Renal cortical epithelial cell (primary cell): ENCODE results near the gene GET4. TPM values are rescaled to one million over a fixed set of nuclear protein-coding genes. Genes with fewer than 3 reads are reported as not detected.
"Not testable (repeated sequence)": the region's sequence is repeated elsewhere in the genome, so short reads cannot be mapped to it uniquely, and the experiment has no call there.

ENCODE experiments used
- DNase-seq: peaks from one replicate; pipeline ENCODE4 v3.0.0-alpha.2; 2011; ENCODE audit warnings: low read depth
- total RNA-seq: library from RNA; depleted of rRNA; stranded (reverse); fragments of >200 nt; gene quantifications from 2 replicates; pipeline ENCODE4 v1.2.3, GENCODE V29; 2014

GET4 gene
- total RNA-seq, 1 donor from 2014 or later, result 30.7 TPM

DNA sequence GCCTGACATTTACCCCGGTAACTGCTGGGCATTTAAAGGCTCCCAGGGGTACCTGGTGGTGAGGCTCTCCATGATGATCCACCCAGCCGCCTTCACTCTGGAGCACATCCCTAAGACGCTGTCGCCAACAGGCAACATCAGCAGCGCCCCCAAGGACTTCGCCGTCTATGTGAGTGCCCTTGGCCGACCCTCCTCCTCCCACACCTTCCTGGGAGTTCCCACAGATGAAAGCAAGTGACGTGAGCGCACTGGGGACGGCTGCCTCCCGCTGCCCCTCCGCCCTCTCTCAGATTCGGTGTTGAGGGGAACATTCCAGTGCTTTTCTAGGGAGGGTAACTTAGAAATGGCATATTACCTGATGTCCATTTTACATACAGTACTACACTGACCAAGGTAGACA, 7.0 kb upstream of the GET4 start:
- DNase-seq, result no peak

DNA sequence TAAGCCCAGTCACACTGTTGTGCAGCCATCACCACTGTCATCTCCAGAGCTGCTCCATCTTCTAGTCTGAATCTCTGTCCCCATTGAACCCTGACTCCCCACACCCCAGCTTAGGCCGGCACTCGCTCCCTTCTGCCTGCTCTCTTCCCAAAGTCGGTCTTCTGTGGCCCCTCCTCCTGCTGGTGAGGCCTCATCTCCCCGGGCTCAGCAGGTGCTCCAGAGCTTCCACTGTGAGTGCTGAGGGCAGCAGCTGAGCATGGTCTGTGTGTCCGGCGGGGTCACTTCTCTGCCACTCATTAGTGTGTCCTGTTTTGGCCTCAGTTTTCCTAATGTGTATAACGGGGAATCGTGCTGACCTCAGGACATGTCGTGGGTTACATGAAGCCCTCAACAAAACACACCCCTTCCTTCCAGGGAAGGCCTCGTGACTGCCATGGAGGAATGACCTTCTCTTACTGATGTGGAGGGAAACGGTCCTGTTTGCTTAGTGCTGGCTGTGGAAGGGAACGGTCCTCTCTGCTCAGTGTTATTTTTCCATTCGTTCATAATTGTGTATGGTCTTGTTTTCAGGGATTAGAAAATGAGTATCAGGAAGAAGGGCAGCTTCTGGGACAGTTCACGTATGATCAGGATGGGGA, 4.3 kb upstream of the GET4 start:
- DNase-seq, result no peak

DNA sequence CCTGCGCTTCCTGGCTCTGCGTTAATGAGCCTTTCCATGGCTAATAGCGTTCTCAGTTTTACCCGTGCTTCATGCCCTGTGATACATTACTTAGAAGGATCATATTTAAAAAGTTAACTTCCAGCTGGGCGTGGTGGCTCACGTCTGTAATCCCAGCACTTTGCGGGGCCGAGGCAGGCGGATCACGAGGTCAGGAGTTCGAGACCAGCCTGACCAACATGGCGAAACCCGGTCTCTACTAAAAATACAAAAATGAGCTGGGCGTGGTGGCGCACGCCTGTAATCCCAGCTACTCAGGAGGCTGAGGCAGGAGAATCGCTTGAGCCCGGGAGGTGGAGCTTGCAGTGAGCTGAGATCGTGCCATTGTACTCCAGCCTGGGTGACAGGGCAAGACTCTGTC, 3.7 kb upstream of the GET4 start:
- DNase-seq, result not testable (repeated sequence)

DNA sequence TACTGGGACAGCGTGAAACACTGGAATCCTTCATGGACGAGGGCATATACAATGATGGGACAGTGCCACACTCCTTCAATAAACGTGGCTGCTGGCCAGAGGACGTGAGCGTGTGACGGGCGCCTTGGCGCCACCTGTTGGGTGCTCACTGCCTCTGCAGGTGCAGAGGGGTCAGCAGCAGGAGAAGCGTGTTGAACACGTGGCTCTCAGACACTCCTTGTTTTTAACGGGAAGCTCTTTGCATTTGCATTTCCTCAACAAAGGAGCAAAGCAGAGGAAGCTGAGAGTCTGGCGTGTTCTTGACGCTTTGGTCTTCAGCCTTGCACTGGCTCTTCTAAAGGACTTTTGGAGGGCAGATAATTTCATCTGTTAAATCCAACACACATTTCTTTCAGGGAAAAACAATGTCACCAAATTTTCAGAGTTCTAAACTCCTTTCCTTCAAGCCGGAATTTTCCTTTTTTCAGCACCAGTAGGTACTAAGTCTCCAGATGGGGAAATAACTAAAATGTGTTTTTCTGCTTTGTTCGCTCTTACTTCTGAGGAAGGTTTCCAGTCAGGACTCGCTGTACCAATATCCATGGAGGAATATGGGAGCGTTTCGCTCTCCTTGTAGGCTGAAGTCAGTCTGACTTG, 2.9 kb upstream of the GET4 start:
- peak; percentile 83 for DNase-seq

DNA sequence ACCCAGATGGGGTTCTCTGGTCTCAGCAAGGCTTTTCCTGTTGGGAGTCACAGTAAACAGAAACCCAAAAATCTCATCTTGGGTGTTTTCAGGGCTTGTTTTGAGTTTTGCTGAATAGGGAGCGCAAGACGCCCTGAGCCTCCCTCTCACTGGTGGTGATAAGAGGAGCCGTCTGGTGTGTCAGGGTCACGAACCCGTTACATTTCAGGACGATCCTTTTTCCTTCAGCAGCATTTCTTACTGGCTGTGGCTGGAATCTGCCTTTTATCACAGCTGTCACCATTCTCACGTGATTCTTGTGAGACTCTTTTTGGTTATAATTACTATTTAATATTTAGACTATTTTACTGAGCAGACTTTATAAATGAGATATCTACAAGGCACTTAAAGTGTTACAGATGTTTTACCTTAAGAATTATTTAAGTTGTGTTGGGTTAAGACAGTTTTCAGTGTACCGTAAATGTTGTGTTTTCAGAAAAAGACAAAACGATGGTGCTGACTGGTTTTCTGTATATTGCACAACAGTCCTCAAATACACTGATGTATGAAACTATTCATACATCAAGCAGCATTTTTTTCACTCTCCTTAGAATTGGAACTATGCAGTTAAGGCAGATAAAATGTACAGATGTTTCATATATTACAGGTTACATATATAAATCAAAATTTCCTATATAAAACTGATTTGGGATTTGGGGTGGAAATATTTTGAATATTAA, 2.2 kb upstream of the GET4 start:
- DNase-seq, result no peak

DNA sequence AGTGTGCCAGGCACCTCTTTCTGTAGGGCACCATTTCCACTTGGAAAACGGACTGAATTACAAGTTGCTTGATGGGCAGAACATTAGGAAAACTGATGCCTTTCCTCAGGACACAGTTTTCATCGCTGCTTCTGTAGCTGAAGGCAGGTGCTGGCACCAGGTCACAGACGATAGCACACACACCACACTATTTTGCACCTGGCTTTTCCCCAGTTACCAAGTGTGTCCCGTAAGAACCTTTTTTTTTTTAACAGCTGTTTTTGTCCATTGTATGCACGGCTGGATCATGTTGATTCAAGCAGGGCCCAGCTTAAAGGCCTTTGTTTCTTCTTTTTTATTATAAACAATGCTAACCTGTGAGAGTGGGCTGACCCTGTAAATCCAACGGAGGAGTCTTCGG, 1.3 kb upstream of the GET4 start:
- DNase-seq, result no peak

DNA sequence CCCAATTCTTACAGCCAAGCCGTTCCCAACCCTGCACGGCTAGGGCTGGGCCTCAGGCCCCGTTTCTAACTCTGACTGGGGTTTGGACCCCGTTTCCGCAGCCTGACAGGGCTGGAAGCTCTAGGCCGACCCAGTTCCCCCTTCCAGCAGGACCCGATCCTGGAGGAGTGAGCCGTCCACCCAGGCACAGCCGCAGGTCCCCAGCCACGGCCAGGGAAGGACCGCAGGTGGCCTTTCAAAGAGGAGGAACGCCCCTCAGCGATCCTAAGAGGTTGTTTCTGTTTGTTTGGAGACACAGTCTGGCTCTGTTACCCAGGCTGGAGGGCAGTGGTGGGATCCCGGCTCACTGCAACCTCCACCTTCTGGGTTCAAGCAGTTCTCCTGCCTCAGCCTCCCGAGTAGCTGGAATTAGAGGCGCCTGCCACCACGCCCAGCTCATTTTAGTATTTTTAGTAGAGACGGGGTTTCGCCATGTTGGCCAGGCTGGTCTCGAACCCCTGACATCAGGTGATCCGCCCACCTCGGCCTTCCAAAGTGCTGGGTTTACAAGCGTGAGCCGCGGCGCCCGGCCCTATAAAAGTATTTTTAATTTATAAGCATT, 778 bp upstream of the GET4 start:
- DNase-seq, result no peak

DNA sequence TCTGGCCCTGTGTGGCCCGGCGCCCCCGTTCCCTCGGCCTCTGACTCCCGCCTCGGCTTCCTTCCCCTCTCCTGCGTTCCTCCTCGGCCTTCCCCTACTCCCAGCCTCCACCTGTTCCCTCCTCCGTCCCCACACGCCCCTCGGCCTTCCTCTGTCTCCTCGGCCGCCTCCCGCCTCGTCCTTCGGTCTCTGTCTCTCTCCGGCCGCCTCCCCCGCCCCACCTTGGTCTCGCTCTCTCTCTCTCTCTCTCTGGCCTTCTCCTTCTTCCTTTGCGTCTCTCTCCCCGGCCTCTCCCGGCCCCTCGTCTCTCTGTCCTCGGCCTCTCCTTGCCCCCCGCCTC, 588 bp downstream of the GET4 start:
- no peak for DNase-seq

DNA sequence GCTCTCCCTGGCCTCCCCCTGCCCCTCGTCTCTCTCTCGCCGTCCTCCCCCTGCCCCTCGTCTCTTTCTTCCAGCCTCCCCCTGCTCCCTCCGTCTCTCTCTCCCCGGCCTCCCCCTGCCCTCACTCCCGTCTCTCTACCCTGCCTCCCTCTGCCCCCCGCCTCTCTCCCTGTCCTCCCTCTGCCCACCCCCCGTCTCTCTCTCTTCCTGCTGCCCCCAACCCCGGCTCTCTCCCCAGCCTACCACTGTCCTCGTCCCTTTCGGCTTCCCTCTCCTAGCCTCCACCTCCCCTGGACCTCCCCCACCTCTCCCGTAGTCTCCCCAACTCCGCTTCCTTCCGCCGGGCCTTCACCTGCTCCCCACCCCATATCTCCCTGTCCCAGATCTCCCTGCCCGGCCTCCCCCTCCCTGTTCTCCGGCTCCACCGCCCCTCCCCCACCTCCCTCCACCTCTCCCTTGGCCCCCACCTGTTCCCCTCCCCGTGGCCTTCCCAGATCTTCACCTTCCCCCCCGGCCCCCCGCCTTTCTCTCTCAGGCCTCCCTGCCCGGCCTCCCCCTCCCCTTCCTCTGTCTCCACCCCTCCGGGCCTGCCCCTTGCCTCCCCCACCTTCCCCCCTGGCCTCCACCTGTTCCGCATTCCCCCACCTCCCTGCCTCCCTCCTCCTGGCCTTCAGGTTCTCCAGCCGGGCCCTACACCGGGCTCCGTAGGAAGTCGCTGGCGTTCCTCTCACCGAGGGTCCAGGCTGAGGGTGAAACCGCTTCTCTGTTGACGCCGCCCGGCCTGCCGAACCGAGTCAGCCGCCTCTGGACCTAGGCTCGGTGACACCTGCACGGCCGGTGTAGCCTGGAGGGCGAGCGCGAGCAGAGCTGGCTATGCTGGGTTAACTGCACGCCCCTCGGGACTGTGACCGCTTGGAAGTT, 1.2 kb downstream of the GET4 start:
- DNase-seq, result no peak

DNA sequence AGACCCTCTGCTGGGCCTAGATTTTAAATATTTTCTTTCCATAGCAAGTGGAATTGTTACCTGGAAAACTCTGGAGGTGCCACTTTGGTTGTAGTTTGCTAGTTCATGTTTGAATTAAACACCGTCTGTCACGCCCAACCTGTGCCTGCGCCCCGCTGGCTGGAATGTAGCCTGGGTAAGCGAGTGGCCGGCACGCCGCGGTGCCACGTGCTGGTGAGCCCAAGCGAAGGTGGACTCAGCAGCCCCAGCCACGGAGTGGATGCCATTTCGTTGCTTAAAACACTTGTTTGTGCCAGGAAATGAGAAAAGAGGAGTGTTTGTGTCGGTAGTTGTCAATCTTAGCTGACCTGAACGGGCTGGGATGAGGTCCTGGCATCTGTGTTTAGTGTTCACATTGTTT, 2.7 kb downstream of the GET4 start:
- DNase-seq, result no peak

DNA sequence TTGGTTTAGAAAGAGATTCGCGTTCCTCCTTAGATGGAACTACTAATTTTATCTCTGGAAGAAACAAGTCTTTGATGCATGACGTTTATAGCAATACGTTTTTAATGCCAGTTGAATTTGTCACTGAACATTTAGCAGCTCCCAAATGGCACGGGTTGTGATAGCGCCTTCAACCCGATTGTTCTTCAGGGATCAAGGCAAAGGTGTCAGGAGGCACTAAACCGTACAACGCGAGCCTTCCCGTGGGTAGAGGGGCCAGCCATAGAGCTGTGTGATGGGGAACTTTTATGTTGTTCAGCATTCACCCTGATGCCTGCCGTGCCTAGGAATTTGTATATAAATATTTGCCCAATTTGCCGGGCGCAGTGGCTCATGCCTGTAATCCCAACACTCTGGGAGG, 3.4 kb downstream of the GET4 start:
- no peak for DNase-seq

DNA sequence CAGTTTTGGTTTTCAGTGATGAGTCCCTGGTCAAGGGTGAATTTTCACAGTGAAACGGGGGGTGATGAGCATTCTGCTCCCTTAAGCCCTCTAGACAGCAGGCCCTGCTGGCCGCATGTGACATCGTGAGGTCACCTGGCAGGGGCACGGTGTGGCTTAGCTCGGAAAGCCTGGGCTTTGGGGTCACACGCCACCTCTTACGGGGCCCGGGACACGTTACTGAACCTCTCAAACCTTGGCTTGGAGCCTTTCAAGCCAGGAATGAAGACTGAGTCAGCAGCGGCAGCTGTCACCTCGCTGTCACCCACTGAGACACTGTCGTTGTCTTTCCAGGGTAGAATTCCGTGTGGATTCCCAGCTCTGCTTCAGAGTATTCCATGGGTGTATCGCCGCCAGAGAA, 4.1 kb downstream of the GET4 start:
- DNase-seq, result no peak

DNA sequence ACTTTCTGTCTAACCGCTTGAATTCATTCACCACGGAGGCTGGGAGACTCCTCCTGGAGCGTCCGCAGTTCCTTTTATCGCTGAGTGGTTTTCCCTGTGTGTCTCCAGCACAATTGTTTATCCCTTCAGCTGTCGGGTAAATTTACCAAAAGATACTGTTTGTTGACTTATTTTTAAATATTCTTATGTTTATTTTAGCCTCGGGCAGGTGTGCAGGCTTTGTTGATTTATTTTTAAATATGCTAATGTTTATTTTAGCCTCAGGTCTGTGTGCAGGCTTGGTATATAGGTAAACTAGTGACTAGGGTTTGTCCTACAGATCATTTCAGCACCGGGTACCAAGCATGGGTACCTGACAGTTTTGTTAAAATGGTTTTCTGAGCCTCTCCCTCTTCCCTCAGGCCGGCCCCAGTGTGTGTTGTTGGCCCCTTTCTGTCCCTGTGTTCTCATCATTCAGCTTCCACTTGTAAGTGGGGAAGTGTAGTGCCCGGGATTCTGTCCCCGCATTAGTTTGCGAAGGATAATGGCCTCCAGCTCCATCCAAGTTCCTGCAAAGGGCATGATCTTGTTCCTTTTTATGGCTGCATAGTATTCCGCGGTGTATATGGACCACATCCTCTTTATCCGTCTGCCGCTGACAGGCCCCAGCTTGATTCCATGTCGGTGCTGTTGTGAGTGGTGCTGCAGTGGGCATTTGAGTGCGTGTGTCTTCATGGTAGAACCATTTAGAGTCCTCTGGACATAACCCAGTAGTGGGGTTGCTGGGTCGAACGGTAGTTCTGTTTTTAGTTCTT, 5.3 kb downstream of the GET4 start:
- no peak for DNase-seq

DNA sequence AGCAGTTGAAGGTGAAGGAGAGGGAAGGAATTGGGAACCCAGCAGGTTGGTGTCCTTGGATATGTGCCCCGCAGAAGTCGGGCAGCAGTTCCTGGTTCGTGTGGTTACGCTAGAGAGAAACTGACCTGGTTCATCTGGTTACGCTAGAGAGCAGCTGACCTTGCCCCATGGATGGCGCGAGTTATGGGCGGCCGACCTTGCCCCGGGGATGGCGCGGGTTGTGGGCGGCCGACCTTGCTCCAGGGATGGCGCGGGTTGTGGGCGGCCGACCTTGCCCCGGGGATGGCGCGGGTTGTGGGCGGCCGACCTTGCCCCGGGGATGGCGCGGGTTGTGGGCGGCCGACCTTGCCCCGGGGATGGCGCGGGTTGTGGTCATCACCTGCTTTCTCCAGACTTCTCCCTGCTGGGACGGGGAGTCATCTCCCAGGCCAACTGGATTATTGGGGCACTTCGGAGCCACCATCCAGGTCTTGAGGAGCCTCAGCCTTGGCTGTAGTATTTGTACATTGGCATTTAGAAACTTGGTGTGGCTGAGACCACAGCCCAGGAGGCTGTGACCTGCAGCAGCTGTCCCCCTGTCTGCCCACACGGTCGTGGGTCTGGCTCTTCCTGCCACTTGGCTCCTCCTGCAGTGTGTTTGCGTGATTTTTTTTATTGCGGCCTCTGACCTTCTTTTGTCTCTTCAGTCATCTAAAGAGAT, 6.1 kb downstream of the GET4 start:
- DNase-seq, result no peak

DNA sequence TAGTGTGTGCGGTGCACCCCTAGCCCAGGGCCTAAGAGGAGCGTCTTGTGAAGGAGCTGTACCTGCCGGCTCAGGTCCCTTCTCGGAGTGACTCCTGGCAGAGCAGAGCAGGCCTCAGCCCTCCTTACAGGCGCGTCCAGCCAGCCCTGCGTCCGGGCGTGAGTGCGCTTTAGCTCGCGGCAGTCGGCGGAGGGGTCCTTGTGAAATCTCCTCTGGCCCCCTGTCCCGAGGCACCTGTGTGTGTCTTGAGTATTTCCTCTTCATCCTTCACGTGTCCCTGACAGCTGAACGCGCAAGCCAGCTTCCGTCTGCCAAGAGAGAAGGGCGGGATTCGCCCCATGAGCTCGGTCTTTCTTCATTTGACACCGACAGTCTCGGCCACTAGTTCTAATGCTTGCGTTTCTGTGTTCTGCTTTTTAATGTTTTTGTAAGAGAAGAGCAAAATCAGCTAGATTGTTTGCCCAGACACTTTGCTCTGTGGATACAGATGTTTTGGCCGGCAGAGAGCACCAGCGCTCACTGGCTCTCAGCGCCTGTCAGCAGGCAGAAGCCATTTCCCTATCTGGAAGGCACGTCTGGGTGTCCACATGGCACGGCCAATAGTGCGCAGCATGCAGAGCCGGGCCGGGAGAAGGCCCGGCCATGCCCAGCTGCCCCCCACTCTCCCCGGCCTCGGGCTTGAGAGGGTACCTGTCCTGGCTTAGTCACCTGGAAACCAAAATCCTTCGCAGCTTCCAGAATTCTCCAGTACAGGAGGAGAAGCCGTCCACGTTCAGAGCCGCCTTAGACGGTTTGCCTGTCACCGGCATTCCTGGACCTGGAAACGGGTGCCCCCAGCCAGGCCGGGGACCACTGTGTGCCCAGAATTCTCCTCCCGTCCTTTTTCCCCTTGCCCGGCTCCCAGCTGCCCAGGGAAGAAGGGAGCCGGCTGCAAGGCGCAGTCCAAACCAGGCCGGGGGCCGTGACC, 7.0 kb downstream of the GET4 start:
- DNase-seq, result no peak

DNA sequence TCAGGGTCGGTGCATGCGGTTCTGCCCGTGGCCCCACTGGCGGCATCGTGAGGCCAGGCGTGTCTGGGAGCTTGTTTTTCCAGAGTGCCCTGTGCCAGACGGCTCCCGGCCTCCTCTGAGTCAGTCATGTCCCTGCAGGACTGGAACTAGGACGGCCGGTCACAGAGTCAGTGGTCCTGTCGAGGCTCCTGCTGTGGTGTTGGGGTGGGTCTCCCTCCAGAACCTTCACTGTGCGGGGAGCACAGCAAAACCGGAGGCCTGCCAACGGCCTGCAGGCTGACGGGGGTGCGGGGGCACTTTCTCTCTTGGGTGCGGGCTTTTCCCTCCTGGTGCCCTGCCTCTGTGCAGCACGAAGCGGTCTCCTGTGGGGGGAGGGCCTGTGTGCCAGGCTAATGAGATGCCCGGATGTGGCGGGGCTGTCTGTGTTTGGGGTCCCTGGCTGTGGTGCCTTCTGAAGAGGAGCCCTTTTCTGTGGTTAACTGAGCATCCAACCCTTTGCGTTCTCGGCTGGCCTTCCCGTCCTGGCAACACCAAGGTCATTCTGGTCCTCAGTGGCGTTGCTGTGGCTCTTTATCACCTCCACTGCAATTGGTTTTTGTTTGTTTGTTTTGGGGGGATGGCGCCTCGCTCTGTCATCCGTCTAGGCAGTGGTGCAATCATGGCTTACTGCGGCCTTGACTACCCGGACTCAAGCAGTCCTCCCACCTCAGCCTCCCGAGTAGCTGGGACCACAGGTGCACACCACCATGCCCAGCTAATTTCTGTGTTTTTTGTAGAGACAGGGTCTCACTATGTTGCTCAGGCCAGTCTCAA, 8.0 kb downstream of the GET4 start:
- peak; percentile 14 for DNase-seq

DNA sequence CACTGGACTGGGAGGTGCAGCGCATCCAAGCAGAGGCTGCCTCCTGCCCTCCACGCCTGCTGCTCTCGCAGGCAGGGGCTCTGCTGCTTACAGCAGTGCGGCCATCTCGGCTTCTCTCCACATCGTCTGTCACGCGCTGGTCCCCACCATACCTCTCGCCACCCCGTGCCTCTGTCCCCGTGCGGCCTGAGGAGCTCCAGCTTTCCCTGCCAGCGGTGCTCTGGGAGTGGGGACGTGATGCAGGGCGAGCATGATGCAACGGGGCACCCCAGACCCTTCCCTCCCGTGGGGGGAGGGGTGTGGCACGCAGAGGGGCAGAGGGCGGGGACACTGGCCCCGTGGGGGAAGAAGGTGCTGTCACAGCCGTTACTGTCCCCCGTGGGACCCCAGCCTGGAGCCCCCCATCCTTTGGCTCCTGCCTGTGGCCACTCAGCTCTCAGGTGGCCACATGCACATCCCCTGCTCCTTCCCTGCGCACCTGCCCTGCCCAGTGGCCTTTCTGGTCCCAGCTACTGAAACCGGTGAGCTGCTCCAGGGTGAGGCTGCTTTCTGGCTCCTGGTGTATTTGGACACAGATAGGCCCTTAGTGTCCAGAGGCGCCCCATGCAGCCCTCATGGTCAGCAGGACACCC, 9.0 kb downstream of the GET4 start:
- DNase-seq, result no peak
